Measurements from ENCODE around the gene EGFLAM.
"Not testable (repeated sequence)": the region's sequence is repeated elsewhere in the genome, so short reads cannot be mapped to it uniquely, and the experiment has no call there.

EGFLAM gene

GRCh38 chr5:38329132-38329715, 70.9 kb downstream of the EGFLAM start:
- DNase-seq (ENCODE audit: low read depth): no peak

- no peak for DNase-seq (ENCODE audit: low read depth)
Observed at GRCh38 chr5:38330207-38330606, 71.8 kb downstream of the EGFLAM start.

- DNase-seq (ENCODE audit: low read depth): no peak
Observed at GRCh38 chr5:38331831-38332230, 73.5 kb downstream of the EGFLAM start.

DNA sequence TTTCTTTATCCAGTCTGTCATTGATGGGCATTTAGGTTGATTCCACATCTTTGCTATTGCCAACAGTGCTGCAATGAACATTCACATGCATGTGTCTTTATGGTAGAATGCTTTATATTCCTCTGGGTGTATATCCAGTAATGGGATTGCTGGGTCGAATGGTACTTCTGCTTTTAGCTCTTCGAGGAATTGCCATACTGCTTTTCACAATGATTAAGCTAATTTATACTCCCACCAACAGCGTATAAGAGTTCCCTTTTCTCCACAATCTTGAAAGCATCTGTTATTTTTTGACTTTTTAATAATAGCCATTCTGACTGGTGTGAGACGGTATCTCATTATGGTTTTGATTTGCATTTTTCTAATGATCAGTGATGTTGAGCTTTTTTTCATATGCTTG, 74.8 kb downstream of the EGFLAM start:
- DNase-seq (ENCODE audit: low read depth): not testable (repeated sequence)

- DNase-seq (ENCODE audit: low read depth): no peak
Observed at GRCh38 chr5:38338455-38338854, 80.1 kb downstream of the EGFLAM start.

DNA sequence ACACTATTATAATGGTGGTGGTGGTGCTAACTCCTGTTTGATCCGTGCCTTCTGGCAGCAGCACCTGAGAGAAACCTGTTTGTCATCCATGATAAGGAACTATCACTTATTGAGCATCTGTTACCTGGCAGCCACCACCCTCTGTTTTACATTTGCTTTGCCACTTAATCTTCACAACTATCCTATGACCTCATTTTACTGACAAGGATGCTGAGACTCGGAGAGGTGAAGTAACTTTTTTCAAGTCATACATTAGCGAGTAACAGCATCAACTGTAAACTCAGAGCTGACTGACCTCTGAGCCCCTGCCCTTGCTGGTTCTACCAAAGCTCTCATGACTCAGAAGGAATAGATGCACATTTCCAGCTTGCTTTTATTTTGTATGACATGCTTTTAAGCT, 81.1 kb downstream of the EGFLAM start:
- no peak for DNase-seq (ENCODE audit: low read depth)

GRCh38 chr5:38341056-38341455, 82.7 kb downstream of the EGFLAM start:
- no peak for DNase-seq (ENCODE audit: low read depth)

- no peak for DNase-seq (ENCODE audit: low read depth)
Observed at GRCh38 chr5:38341641-38342040, 83.3 kb downstream of the EGFLAM start.

GRCh38 chr5:38342261-38342660, 83.9 kb downstream of the EGFLAM start:
- no peak for DNase-seq (ENCODE audit: low read depth)

GRCh38 chr5:38344891-38345290, 86.5 kb downstream of the EGFLAM start:
- no peak for DNase-seq (ENCODE audit: low read depth)

- DNase-seq (ENCODE audit: low read depth): no peak
Observed at GRCh38 chr5:38346593-38346992, 88.2 kb downstream of the EGFLAM start.

DNA sequence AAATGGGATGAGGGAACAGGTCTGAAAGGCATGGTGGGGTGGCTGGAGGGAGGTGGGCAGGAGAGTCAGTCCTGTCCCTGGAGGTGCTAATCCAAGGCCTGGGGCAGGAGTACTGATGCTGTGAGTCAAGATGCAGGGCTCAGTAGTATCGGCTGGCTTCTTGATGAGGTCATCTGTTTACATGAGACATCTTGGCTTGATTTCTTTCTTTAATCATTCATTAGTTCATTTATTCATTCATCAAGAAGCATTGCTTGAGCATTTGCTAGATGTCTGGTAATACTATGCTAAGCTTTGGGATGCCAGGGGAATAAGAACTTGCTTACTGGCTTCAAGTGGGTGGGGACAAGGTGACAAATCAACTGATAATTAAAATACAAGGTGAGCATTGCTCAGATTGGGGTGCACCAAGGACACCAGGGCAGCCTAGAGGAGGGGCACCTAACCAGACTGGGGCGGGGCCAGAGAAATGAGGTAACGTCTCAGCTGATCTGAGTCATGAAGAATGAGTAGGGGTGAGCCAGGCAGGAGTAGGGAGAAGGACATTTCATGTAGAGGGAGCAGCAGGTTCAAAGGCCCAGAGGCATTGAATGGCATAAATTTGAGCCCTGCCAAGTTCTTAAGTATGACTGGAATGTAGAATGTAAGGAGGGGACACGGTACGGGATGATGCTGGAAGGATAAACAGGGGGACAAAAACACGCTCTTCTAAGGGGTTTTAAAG, 88.8 kb downstream of the EGFLAM start:
- DNase-seq (ENCODE audit: low read depth): no peak

DNA sequence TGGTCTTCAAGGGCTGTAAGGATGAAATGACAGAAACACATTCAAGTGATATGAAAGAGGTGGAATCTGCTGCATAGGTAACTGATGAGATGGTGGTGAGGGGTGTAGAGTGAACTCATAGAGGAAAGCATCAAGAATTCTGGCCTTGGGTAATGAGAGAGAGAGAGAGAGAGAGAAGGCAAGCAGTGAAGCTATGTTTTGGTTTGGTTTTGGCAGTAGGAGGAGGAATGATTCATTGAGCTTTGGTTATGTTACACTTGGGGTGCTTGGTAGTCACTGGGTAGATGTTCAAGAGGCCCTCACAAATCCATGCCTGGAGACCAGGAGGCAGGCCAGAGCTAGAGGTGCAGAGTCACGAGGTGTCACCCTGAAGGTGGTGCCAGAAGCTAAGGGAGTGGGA, 89.5 kb downstream of the EGFLAM start:
- DNase-seq (ENCODE audit: low read depth): no peak

DNA sequence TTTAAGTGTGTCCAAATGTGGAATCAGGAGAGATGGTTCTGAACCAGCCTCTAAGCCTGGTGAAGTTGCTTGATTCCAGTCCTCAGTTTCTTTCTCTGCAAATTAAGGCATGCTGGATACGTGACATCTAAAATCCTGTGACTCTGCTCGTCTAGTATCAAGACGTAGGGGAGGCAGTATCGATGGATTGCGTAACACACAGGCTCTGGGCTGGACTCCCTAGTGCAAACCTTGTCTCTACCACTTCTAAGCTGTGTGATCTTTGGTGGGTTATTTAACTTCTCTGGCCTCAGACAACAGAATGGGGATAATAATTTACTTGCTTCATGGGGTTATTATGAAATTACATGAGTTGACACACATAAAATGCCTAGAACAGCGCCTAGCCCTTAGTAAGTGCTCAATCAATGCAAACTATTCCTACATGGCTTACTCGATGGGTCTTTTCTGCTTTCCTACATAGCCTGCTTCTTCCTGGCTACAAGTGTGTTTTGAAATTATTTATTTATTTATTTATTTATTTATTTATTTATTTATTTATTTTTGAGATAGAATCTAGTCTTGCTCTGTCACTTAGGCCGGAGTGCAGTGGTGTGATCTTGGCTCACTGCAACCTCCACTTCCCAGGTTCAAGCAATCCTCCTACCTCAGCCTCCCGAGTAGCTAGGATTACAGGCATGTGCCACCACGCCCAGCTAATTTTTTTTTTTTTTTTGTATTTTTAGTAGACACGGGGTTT, 102.1 kb downstream of the EGFLAM start:
- no peak for DNase-seq (ENCODE audit: low read depth)

GRCh38 chr5:38362713-38363112, 104.4 kb downstream of the EGFLAM start:
- DNase-seq (ENCODE audit: low read depth): no peak

- no peak for DNase-seq (ENCODE audit: low read depth)
Observed at GRCh38 chr5:38364825-38365224, 106.5 kb downstream of the EGFLAM start.

GRCh38 chr5:38367410-38367809, 109.1 kb downstream of the EGFLAM start:
- DNase-seq (ENCODE audit: low read depth): no peak

- no peak for DNase-seq (ENCODE audit: low read depth)
Observed at GRCh38 chr5:38367966-38368365, 109.6 kb downstream of the EGFLAM start.

DNA sequence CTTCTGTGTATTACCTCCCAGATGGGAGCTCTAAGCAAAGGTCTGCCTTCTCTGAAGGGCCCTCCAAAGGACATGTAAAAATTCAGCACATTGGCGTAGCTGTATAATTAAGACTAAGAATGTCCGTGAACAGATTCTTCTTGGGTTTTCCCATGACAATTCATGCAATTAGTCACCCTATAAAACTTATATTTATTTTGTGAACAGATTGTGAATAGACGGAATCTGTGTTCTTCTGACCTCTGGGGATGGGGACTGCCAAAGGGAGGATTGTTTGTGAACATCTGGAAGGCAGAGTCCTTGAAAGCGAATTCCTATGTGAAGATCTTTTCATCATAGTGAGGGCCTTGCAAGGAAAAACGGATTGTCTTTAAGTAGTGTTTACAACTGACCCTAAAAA, 111.3 kb downstream of the EGFLAM start:
- no peak for DNase-seq (ENCODE audit: low read depth)

DNA sequence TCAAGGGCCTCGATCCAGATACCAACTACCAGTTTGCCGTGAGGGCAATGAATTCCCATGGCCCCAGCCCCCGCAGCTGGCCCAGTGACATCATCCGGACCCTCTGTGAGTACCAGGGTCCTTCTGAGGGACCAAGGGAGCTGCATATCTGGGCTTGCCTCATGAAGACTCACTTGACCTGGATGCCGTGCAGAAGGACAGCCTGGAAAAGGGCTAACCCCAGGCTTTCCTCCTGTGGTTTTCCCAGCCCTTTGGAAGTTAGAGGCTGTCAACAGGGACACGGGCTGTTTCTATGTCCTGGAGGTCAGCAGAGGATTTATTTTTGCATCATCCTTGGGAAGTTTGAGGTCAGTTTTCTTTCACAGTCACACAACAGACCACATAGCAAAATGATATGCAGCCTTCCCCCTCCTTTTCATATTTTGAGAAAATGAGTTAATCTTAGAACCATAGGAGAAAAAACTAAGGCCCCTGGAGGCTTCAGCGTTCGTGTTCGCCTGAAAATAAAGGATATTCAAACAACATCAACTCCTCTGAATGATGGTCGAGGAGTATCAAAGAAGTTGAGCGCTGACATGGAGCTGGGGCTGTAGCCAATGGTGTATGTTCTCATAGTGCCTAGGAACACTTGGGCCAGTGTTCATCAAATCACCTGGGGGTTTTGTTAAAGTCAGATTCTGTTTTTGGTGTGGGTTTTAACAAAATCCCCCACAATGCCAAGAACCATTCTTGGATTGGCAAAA, 112.2 kb downstream of the EGFLAM start:
- no peak for DNase-seq (ENCODE audit: low read depth)

DNA sequence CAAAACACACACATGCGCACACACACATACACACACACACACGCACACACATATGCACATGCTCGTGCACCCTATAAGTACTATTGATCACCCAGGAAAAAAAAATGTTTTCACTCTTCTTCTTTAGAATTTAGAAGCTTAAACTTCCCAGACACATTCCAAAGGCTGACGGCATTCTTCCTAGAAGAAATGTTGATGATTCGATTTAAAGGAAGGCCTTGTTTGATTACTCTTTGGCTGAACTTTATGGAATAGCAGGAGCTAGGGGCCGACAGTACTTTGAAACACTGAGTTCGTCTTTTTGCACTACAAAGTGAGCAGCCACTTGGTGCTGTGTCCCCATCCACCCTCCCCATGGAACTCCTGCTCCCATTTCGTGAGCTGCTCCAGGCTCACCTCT, 113.2 kb downstream of the EGFLAM start:
- no peak for DNase-seq (ENCODE audit: low read depth)

- DNase-seq (ENCODE audit: low read depth): no peak
Observed at GRCh38 chr5:38373743-38374142, 115.4 kb downstream of the EGFLAM start.

- DNase-seq (ENCODE audit: low read depth): no peak
Observed at GRCh38 chr5:38375423-38375822, 117.1 kb downstream of the EGFLAM start.

Data from stimulated activated CD8-positive, alpha-beta memory T cell treated with anti-CD3 and anti-CD28 coated beads, Interleukin-15, amount 100 ng/mL, for 24 hours (primary cell).